H1 (cell line): Measurements from ENCODE around the gene ADCK1. TPM values are rescaled to one million over a fixed set of nuclear protein-coding genes. Genes with fewer than 3 reads are reported as not detected.

Experiments used
- CTCF ChIA-PET: fragments of 300-600 bp; sonication (Branson Sonifier 250); formaldehyde crosslinking; loops from one replicate; lab custom pipeline; 2021; ENCODE audit not compliant: partially characterized antibody; lab: Charles Lee
- POLR2A ChIA-PET: fragments of 300-600 bp; sonication (Branson Sonifier 250); formaldehyde crosslinking; loops from one replicate; lab custom pipeline; 2021; ENCODE audit warnings: inconsistent platforms; ENCODE audit not compliant: partially characterized antibody; lab: Charles Lee
- DNase-seq, 2 experiments: peaks; one replicate each; pipeline versions ENCODE4 v3.0.0 to v3.0.0-alpha.2; 2010 to 2022; ENCODE audit warnings: low spot score in 2 of 2, low read depth in 1 of 2, mixed read lengths in 1 of 2
- FAIRE-seq: peaks from 2 replicates; lab custom pipeline; 2011; peaks lifted over from hg19 to GRCh38; lab: Jason Lieb, UNC
- H2AFZ ChIP-seq: 2 replicates; pipeline ENCODE4 v1.8.1; 2012; ENCODE audit warnings: low read length, inconsistent platforms
- H2AK5ac ChIP-seq: 2 replicates; pipeline ENCODE4 v1.6.1; 2013; ENCODE audit warnings: low read depth, low read length
- H2BK120ac ChIP-seq: replicated peaks from 2 replicates; pipeline ENCODE3; 2013; ENCODE audit warnings: low read depth, low read length, inconsistent platforms
- H2BK12ac ChIP-seq: 2 replicates; pipeline ENCODE4 v1.6.1; 2013; ENCODE audit warnings: low read depth, low read length
- H2BK15ac ChIP-seq: 2 replicates; pipeline ENCODE4 v1.6.1; 2013; ENCODE audit warnings: low read length
- H2BK20ac ChIP-seq: 2 replicates; pipeline ENCODE4 v1.6.1; 2013; ENCODE audit warnings: low read length
- H2BK5ac ChIP-seq: 2 replicates; pipeline ENCODE4 v1.6.1; 2013; ENCODE audit warnings: low read depth, low read length
- H3K14ac ChIP-seq: 2 replicates; pipeline ENCODE4 v1.6.1; 2013; ENCODE audit warnings: inconsistent platforms; ENCODE audit not compliant: insufficient read length
- H3K18ac ChIP-seq: 2 replicates; pipeline ENCODE4 v1.6.1; 2013; ENCODE audit warnings: low read length; ENCODE audit errors: extremely low read depth
- H3K23ac ChIP-seq: 2 replicates; pipeline ENCODE4 v1.6.1; 2013; ENCODE audit warnings: inconsistent platforms; ENCODE audit not compliant: insufficient read length
- H3K23me2 ChIP-seq: 2 replicates; pipeline ENCODE4 v1.6.1; 2013; ENCODE audit warnings: low read depth, low read length
- H3K27ac ChIP-seq: 2 replicates; pipeline ENCODE4 v1.6.1; 2011; ENCODE audit warnings: low read depth, low read length, inconsistent platforms
- H3K27me3 ChIP-seq, 4 experiments: replicated peaks in 1 of 4; 1 replicate in 1 of 4; 2 replicates in 3 of 4; pipeline versions ENCODE4 v1.6.1 to v1.8.1; 2011 to 2013; ENCODE audit warnings: low read length in 3 of 4, mild to moderate bottlenecking in 3 of 4, inconsistent platforms in 2 of 4, mixed read lengths in 2 of 4, moderate library complexity in 1 of 4; ENCODE audit not compliant: control insufficient read depth in 3 of 4, insufficient read depth in 3 of 4; ENCODE audit errors: extremely low read depth in 1 of 4
- H3K36me3 ChIP-seq, 4 experiments: 2 replicates each; pipeline versions ENCODE4 v1.6.1 to v1.8.1; 2011 to 2013; ENCODE audit warnings: mild to moderate bottlenecking in 4 of 4, low read length in 3 of 4, moderate library complexity in 2 of 4, control low read depth in 1 of 4, inconsistent platforms in 1 of 4; ENCODE audit not compliant: insufficient read depth in 4 of 4, control insufficient read depth in 2 of 4
- H3K4ac ChIP-seq: replicated peaks from 2 replicates; pipeline ENCODE3; 2013; ENCODE audit warnings: low read length, low read depth, mixed read lengths, inconsistent platforms; ENCODE audit not compliant: insufficient read length
- H3K4me1 ChIP-seq, 4 experiments: replicated peaks in 1 of 4; 1 replicate in 1 of 4; 2 replicates in 3 of 4; pipeline versions ENCODE4 v1.6.1 to v1.8.1; 2011 to 2013; ENCODE audit warnings: low read length in 3 of 4, inconsistent platforms in 2 of 4, mixed read lengths in 1 of 4; ENCODE audit not compliant: insufficient read depth in 4 of 4, control insufficient read depth in 3 of 4
- H3K4me2 ChIP-seq, 2 experiments: 2 replicates each; pipeline versions ENCODE4 v1.6.1 to v1.8.1; 2011 to 2013; ENCODE audit warnings: low read depth in 2 of 2, low read length in 2 of 2, control low read depth in 1 of 2, inconsistent platforms in 1 of 2, mild to moderate bottlenecking in 1 of 2; ENCODE audit not compliant: insufficient read depth in 1 of 2
- H3K4me3 ChIP-seq, 4 experiments: fragments of 200-600, 300-600 bp in 1 of 4; sonication (generic), shearing (Covaris generic), sonication (Bioruptor Twin) in 1 of 4; 2 replicates each; pipeline versions ENCODE4 v1.5.1 to v1.8.1; 2011 to 2016; ENCODE audit warnings: low read length in 4 of 4, low read depth in 3 of 4, control low read depth in 2 of 4, inconsistent platforms in 2 of 4, mild to moderate bottlenecking in 2 of 4, mixed read lengths in 1 of 4, moderate library complexity in 1 of 4; ENCODE audit not compliant: insufficient read depth in 2 of 4; ENCODE audit errors: extremely low read depth in 1 of 4
- H3K56ac ChIP-seq: replicated peaks from 2 replicates; pipeline ENCODE3; 2013; ENCODE audit warnings: low read depth, mild to moderate bottlenecking, mixed read lengths, low read length, inconsistent platforms; ENCODE audit not compliant: insufficient read length
- H3K79me1 ChIP-seq: 2 replicates; pipeline ENCODE4 v1.6.1; 2013; ENCODE audit warnings: low read depth, low read length, control low read depth
- H3K79me2 ChIP-seq, 2 experiments: 2 replicates each; pipeline versions ENCODE4 v1.6.1 to v1.8.1; 2012 to 2013; ENCODE audit warnings: low read length in 2 of 2, mild to moderate bottlenecking in 2 of 2, inconsistent platforms in 1 of 2; ENCODE audit not compliant: insufficient read depth in 2 of 2, control insufficient read depth in 1 of 2
- H3K9ac ChIP-seq, 4 experiments: replicated peaks in 1 of 4; 1 replicate in 1 of 4; 2 replicates in 3 of 4; pipeline versions ENCODE4 v1.6.1 to v1.8.1; 2011 to 2013; ENCODE audit warnings: low read depth in 3 of 4, low read length in 3 of 4, control low read depth in 2 of 4, mild to moderate bottlenecking in 2 of 4, moderate library complexity in 2 of 4, inconsistent platforms in 1 of 4; ENCODE audit errors: extremely low read depth in 1 of 4
- H3K9me3 ChIP-seq, 2 experiments: 2 replicates each; pipeline versions ENCODE4 v1.6.1 to v1.8.1; 2012 to 2013; ENCODE audit warnings: mild to moderate bottlenecking in 2 of 2, moderate library complexity in 2 of 2, control low read depth in 1 of 2, inconsistent platforms in 1 of 2, low read depth in 1 of 2, low read length in 1 of 2, mixed read lengths in 1 of 2; ENCODE audit not compliant: insufficient read depth in 2 of 2
- H4K20me1 ChIP-seq, 2 experiments: replicated peaks in 1 of 2; 2 replicates each; pipeline versions ENCODE3 to v1.8.1; 2011 to 2013; ENCODE audit warnings: inconsistent platforms in 2 of 2, low read length in 2 of 2, mild to moderate bottlenecking in 1 of 2; ENCODE audit not compliant: insufficient read depth in 2 of 2, control insufficient read depth in 1 of 2
- H4K5ac ChIP-seq: 2 replicates; pipeline ENCODE4 v1.6.1; 2013; ENCODE audit warnings: low read length, low read depth, mixed read lengths, inconsistent platforms; ENCODE audit not compliant: insufficient read length
- H4K8ac ChIP-seq: 2 replicates; pipeline ENCODE4 v1.8.0; 2013; ENCODE audit warnings: mild to moderate bottlenecking, moderate library complexity, low read length, inconsistent platforms; ENCODE audit not compliant: insufficient read depth; ENCODE audit errors: extremely low read depth
- H4K91ac ChIP-seq: replicated peaks from 2 replicates; pipeline ENCODE3; 2013; ENCODE audit warnings: low read length, mixed read lengths, inconsistent platforms; ENCODE audit not compliant: insufficient read length
- ASH2L ChIP-seq: fragments of 200-600, 300-600 bp; sonication (generic); IDR thresholded peaks from one replicate; pipeline ENCODE4 v1.7.1; 2017; ENCODE audit warnings: low read length
- CBX8 ChIP-seq: fragments of 300-800, 300-1000 bp; sonication (generic); IDR thresholded peaks from 2 replicates; pipeline ENCODE4 v1.7.1; 2016; ENCODE audit warnings: low read depth, low read length, borderline replicate concordance
- CEBPB ChIP-seq: IDR thresholded peaks from 2 replicates; pipeline ENCODE4 v1.6.1; 2012; ENCODE audit warnings: low read depth, low read length
- KDM4A ChIP-seq: IDR thresholded peaks from one replicate; pipeline ENCODE4 v1.7.1; 2012; ENCODE audit warnings: low read depth, mild to moderate bottlenecking, moderate library complexity, low read length, inconsistent platforms; ENCODE audit not compliant: severe bottlenecking
- KDM5A ChIP-seq: fragments of 200-600 bp; IDR thresholded peaks from 2 replicates; pipeline ENCODE4 v1.7.1; 2012; ENCODE audit warnings: mild to moderate bottlenecking, low read length, inconsistent platforms, mixed read lengths
- MAFK ChIP-seq: IDR thresholded peaks from 2 replicates; pipeline ENCODE4 v1.6.1; 2012; ENCODE audit warnings: low read depth, mild to moderate bottlenecking, improper control_type of control experiment, low read length
- RBBP5 ChIP-seq: IDR thresholded peaks from 2 replicates; pipeline ENCODE4 v1.7.1; 2012; ENCODE audit warnings: low read depth, mild to moderate bottlenecking, inconsistent platforms, low read length, moderate library complexity, borderline replicate concordance
- RNF2 ChIP-seq: fragments of 200-900, 300-1000 bp; sonication (generic); IDR thresholded peaks from 2 replicates; pipeline ENCODE4 v1.7.1; 2016; ENCODE audit warnings: borderline replicate concordance, low read depth, mild to moderate bottlenecking, antibody characterized with exemption, low read length; ENCODE audit not compliant: poor library complexity, severe bottlenecking; ENCODE audit errors: missing control alignments
- SIRT6 ChIP-seq: IDR thresholded peaks from one replicate; pipeline ENCODE4 v1.7.1; 2012; ENCODE audit warnings: low read length, inconsistent platforms
- SP1 ChIP-seq: IDR thresholded peaks from 2 replicates; pipeline ENCODE4 v1.6.1; 2011; ENCODE audit warnings: low read depth, low read length
- SP4 ChIP-seq: IDR thresholded peaks from 2 replicates; pipeline ENCODE4 v1.6.1; 2012; ENCODE audit warnings: low read length, inconsistent platforms
- USF2 ChIP-seq: IDR thresholded peaks from 2 replicates; pipeline ENCODE4 v1.6.1; 2011; ENCODE audit warnings: low read length, improper control_type of control experiment
- ZNF274 ChIP-seq: IDR thresholded peaks from 2 replicates; pipeline ENCODE4 v1.7.0; 2012; ENCODE audit warnings: low read length, borderline replicate concordance; ENCODE audit errors: extremely low read depth
- WGBS, 2 experiments: shearing (Covaris generic) in 1 of 2; methylation state at CpG; one replicate each; pipeline versions ENCODE4 v1.1.6 to v1.1.7; 2013 to 2015; ENCODE audit warnings: low lambda C conversion rate in 2 of 2, mixed read lengths in 2 of 2, inconsistent platforms in 1 of 2, low coverage in 1 of 2, missing lambda C conversion rate in 1 of 2; ENCODE audit not compliant: insufficient replicate concordance in 2 of 2, insufficient coverage in 1 of 2, insufficient read length in 1 of 2; ENCODE audit errors: extremely low coverage in 1 of 2, missing lambda C conversion rate in 1 of 2; 5-methylcytosine and 5-hydroxymethylcytosine counted together
- polyA plus RNA-seq, 7 experiments: library from polyadenylated mRNA; depleted of rRNA in 3 of 7; stranded (reverse) in 5 of 7; unstranded in 2 of 7; fragments of >200 nt in 5 of 7; fragments of 200-250 nt in 2 of 7; gene quantifications; 1 replicate in 5 of 7; 2 replicates in 1 of 7; 4 replicates in 1 of 7; pipeline versions ENCODE4 v1.2.1 to v1.2.3, GENCODE V29; 2011 to 2013; ENCODE audit warnings: missing spikeins in 2 of 7, mixed read lengths in 2 of 7
- total RNA-seq: library from RNA; stranded (reverse); fragmentation: NEBNext Ultra II Directional; extraction: Animal tissue kit (Norgen Biotek cat#: 25700); gene quantifications from 2 replicates; pipeline ENCODE4 v1.2.1, GENCODE V29; 2021

Gene ADCK1
- total and polyA plus RNA-seq, 2 of the 8 experiments (the other 6 are each of a cell fraction or from before 2014, with no cell fraction given): 11.0 to 16.8 TPM

- Histone ChIP-seq H3K23me2 (peaks cover 2% of the 10 kb centered on the region; the same call in 1 of the 2 replicates), H4K91ac (no peak overlapping the region), H2BK20ac (no peak overlapping the region), H3K18ac (no peak overlapping the region), H2BK120ac (no peak overlapping the region), H2BK15ac (no peak overlapping the region), H3K9me3 (no peaks in the 10 kb centered on the region), H2BK12ac (no peak overlapping the region), H3K4me1 (no peaks in the 10 kb centered on the region), H3K27ac (no peak overlapping the region), H4K5ac (no peak overlapping the region), H3K9ac (no peak overlapping the region), H3K27me3 (no peaks in the 10 kb centered on the region), H3K4me3 (no peak overlapping the region), H3K14ac (no peak overlapping the region), H3K4me2 (no peak overlapping the region), H3K4ac (no peak overlapping the region), H3K36me3 (peaks cover 0 to 2% (median 0%) of the 10 kb centered on the region in 4 experiments; a peak in 2 of 8 replicates), H3K23ac (no peak overlapping the region), H2AFZ (no peak overlapping the region), H4K20me1 (peaks cover 0 to 2% of the 10 kb centered on the region in 2 experiments), H4K8ac (no peak overlapping the region), H3K79me1 (no peaks in the 10 kb centered on the region), H3K56ac (no peak overlapping the region), H2BK5ac (no peak overlapping the region), H3K79me2 (no peaks in the 10 kb centered on the region), H2AK5ac (no peak overlapping the region)
- FAIRE-seq (no peak), DNase-seq (no peak)
- WGBS, 2 experiments: 98% methylated on average over 3 of the region's 3 CpGs; no CpG with 5 or more reads in 1 of the 2 experiments
- POLR2A ChIA-PET: no interaction called here
- CTCF ChIA-PET: interaction anchor here (2.5 kb wide), 1 partner anchor 23 kb away, joined by 10 read pairs; no protein-coding TSS in a partner anchor
- TF ChIP-seq CEBPB (no peak), SIRT6 (no peak), ASH2L (no peak), USF2 (no peak), ZNF274 (no peak), CBX8 (no peak), SP1 (no peak), SP4 (no peak), RBBP5 (no peak), KDM4A (no peak), MAFK (no peak), KDM5A (no peak), RNF2 (no peak)
Observed at GRCh38 chr14:77885367-77885766, 85.5 kb downstream of the ADCK1 start.
